Peyer's patch (tissue), 4 donors: Measurements from ENCODE around the gene NFU1. TPM values are rescaled to one million over a fixed set of nuclear protein-coding genes. Genes with fewer than 3 reads are reported as not detected.
A peak's percentile ranks its signal among the peaks of the same experiment; 100 is the strongest.
"Not testable (repeated sequence)": the region's sequence is repeated elsewhere in the genome, so short reads cannot be mapped to it uniquely, and the experiment has no call there.

ENCODE experiments used
- DNase-seq, 3 donors: peaks; one replicate each; pipeline ENCODE4 v3.0.0-alpha.2; 2017 to 2019
- H3K27ac ChIP-seq, 4 donors: fragments of 200-600 bp; sonication (generic); one replicate each; pipeline ENCODE4 v1.5.1; 2016 to 2019
- H3K27me3 ChIP-seq, 2 donors: fragments of 200-600 bp; sonication (generic); one replicate each; pipeline ENCODE4 v1.5.1; 2019
- H3K36me3 ChIP-seq, 3 donors: fragments of 200-600 bp; sonication (generic); one replicate each; pipeline ENCODE4 v1.5.1; 2016 to 2019
- H3K4me1 ChIP-seq, 4 donors: fragments of 200-600 bp; sonication (generic); one replicate each; pipeline ENCODE4 v1.5.1; 2016 to 2019
- H3K4me3 ChIP-seq, 4 donors: fragments of 200-600 bp; sonication (generic); 1 replicate in 3 of 4; 2 replicates in 1 of 4; pipeline ENCODE4 v1.5.1; 2016 to 2019; ENCODE audit warnings: mild to moderate bottlenecking in 1 of 4
- H3K9me3 ChIP-seq, 4 donors: fragments of 200-600 bp; sonication (generic); one replicate each; pipeline ENCODE4 v1.5.1; 2016 to 2019; ENCODE audit warnings: mild to moderate bottlenecking in 1 of 4
- CTCF ChIP-seq, 6 experiments: fragments of 450-650 bp in 4 of 6; fragments of 200-600 bp in 2 of 6; sonication (generic) in 1 of 6; IDR thresholded peaks; one replicate each; pipeline ENCODE4 v1.5.1; 2017 to 2019; ENCODE audit warnings: antibody characterized with exemption in 6 of 6, mild to moderate bottlenecking in 3 of 6, moderate library complexity in 1 of 6
- POLR2A ChIP-seq, 2 donors: fragments of 450-650 bp; IDR thresholded peaks; one replicate each; pipeline ENCODE4 v1.5.1; 2017; ENCODE audit warnings: antibody characterized with exemption in 2 of 2, mild to moderate bottlenecking in 2 of 2, moderate library complexity in 2 of 2
- total RNA-seq, 4 donors: library from RNA; depleted of rRNA; stranded (reverse); fragments of >200 nt; gene quantifications; one replicate each; pipeline ENCODE4 v1.1.0, GENCODE V29; 2016

Gene NFU1
- total RNA-seq, 4 donors from 2014 or later = 16.9 to 47.0 (median 40.4) TPM

- TF ChIP-seq POLR2A (IDR thresholded peaks at IDR 0.05) = no peak
- Histone ChIP-seq H3K36me3 (peaks cover 0 to 16% (median 0%) of the 10 kb centered on the region in 3 donors), H3K4me1 (peaks cover 0 to 24% (median 0%) of the 10 kb centered on the region in 4 donors), H3K27me3 (no peaks in the 10 kb centered on the region), H3K27ac (no peak overlapping the region), H3K4me3 (no peak overlapping the region), H3K9me3 (no peaks in the 10 kb centered on the region)
- DNase-seq = no peak
Observed at GRCh38 chr2:69434753-69435152, 2.5 kb downstream of the NFU1 start.

- Histone ChIP-seq H3K36me3 (peaks cover 0 to 57% (median 4%) of the 10 kb centered on the region in 3 donors), H3K9me3 (no peaks in the 10 kb centered on the region), H3K4me3 (no peak overlapping the region), H3K27me3 (no peaks in the 10 kb centered on the region), H3K4me1 (peaks cover 0 to 4% (median 0%) of the 10 kb centered on the region in 4 donors), H3K27ac (no peak overlapping the region)
- TF ChIP-seq POLR2A (IDR thresholded peaks at IDR 0.05) = no peak
- no peak for TF ChIP-seq CTCF (IDR thresholded peaks at IDR 0.05)
- no peak for DNase-seq
Observed at GRCh38 chr2:69429491-69430183, 7.6 kb downstream of the NFU1 start.

- H3K4me1 ChIP-seq = no peaks in the 10 kb centered on the region
- H3K27ac ChIP-seq = no peak overlapping the region
- peaks cover 0 to 57% (median 4%) of the 10 kb centered on the region in 3 donors for H3K36me3 ChIP-seq
- no peaks in the 10 kb centered on the region for H3K27me3 ChIP-seq
- H3K4me3 ChIP-seq = no peak overlapping the region
- H3K9me3 ChIP-seq = no peaks in the 10 kb centered on the region
- DNase-seq = no peak
- TF ChIP-seq POLR2A (IDR thresholded peaks at IDR 0.05) (no peak), CTCF (IDR thresholded peaks at IDR 0.05) (no peak)
Observed at GRCh38 chr2:69428981-69429380, 8.3 kb downstream of the NFU1 start.

GRCh38 chr2:69424419-69424818 is 12.8 kb downstream of the NFU1 start:
- Histone ChIP-seq H3K27ac (no peak overlapping the region), H3K36me3 (peaks cover 0 to 65% (median 4%) of the 10 kb centered on the region in 3 donors), H3K9me3 (no peaks in the 10 kb centered on the region), H3K4me1 (no peaks in the 10 kb centered on the region), H3K27me3 (no peaks in the 10 kb centered on the region), H3K4me3 (no peak overlapping the region)
- DNase-seq = no peak
- TF ChIP-seq POLR2A (IDR thresholded peaks at IDR 0.05) (no peak), CTCF (IDR thresholded peaks at IDR 0.05) (no peak)

GRCh38 chr2:69422198-69422597 is 15.0 kb downstream of the NFU1 start:
- no peaks in the 10 kb centered on the region for H3K4me1 ChIP-seq
- H3K4me3 ChIP-seq = no peak overlapping the region
- peaks cover 0 to 69% (median 4%) of the 10 kb centered on the region in 3 donors for H3K36me3 ChIP-seq
- DNase-seq = no peak
- no peaks in the 10 kb centered on the region for H3K27me3 ChIP-seq
- no peak for TF ChIP-seq POLR2A (IDR thresholded peaks at IDR 0.05)
- TF ChIP-seq CTCF (IDR thresholded peaks at IDR 0.05) = no peak
- H3K27ac ChIP-seq = no peak overlapping the region
- H3K9me3 ChIP-seq = no peaks in the 10 kb centered on the region

GRCh38 chr2:69419111-69419510 is 18.1 kb downstream of the NFU1 start:
- peaks cover 0 to 71% (median 0%) of the 10 kb centered on the region in 3 donors for H3K36me3 ChIP-seq

More at GRCh38 chr2:69419111-69419510, 18.1 kb downstream of the NFU1 start:
- H3K27me3 ChIP-seq, DNase-seq, H3K9me3 ChIP-seq, H3K4me1 ChIP-seq, H3K4me3 ChIP-seq: not testable (repeated sequence)
- peak overlapping the region in 1 of 4 donors; percentile 55 for H3K27ac ChIP-seq
